ENCODE data around the gene C6. TPM values are rescaled to one million over a fixed set of nuclear protein-coding genes. Genes with fewer than 3 reads are reported as not detected.

Gene C6
- total RNA-seq, 1 experiment from 2014 or later, result 0.37 TPM

- no peak for ATAC-seq
- CTCF ChIA-PET, result no interaction called here
- intact Hi-C loops (cut with micrococcal nuclease), result no loop called here
These were observed 10.6 kb upstream of the C6 start for GRCh38 chr5:41223962-41224361.

GRCh38 chr5:41219658-41220269, 6.4 kb upstream of the C6 start:
- ChIA-PET POLR2A (no interaction called here), RAD21 (ENCODE audit: low non-redundant PET in 1 of 2, low total read pairs in 2 of 2, uncharacterized antibody in 2 of 2, unreplicated experiment in 2 of 2) (no interaction called here), CTCF (no interaction called here)
- H3K4me2 ChIP-seq (ENCODE audit: low read length), result no peak overlapping the region
- H3K79me2 ChIP-seq (ENCODE audit: insufficient read depth, low read length), result no peaks in the 10 kb centered on the region
- no peak overlapping the region for H2AFZ ChIP-seq (ENCODE audit: low read depth, low read length, poor library complexity, severe bottlenecking)
- H3K27me3 ChIP-seq (ENCODE audit: insufficient read depth, low read length), result no peaks in the 10 kb centered on the region
- no peak for ATAC-seq
- no peak overlapping the region for H3K27ac ChIP-seq (ENCODE audit: low read depth, low read length)
- H3K36me3 ChIP-seq (ENCODE audit: control insufficient read depth in 1 of 2, insufficient read depth in 2 of 2, low read length in 2 of 2), result no peaks in the 10 kb centered on the region
- no peak overlapping the region for H3K9ac ChIP-seq (ENCODE audit: low read length)
- no peaks in the 10 kb centered on the region for H4K20me1 ChIP-seq (ENCODE audit: insufficient read depth)
- intact Hi-C loops (cut with micrococcal nuclease), result no loop called here
- no peaks in the 10 kb centered on the region for H3K9me2 ChIP-seq (ENCODE audit: insufficient read depth)
- no TSS peak for BruUV-seq (replicated peaks)
- DNase-seq (ENCODE audit: low read depth, low spot score), result no peak
- H3K4me3 ChIP-seq (replicated peaks in 1 of 2; ENCODE audit: low read depth in 1 of 2, low read length in 2 of 2), result no peak overlapping the region
- no peaks in the 10 kb centered on the region for H3K4me1 ChIP-seq (ENCODE audit: control insufficient read depth in 1 of 2, insufficient read depth in 2 of 2, low read length in 2 of 2)
- H3K9me3 ChIP-seq (ENCODE audit: control insufficient read depth in 1 of 2, insufficient read depth in 1 of 2, low read depth in 1 of 2, low read length in 2 of 2), result no peaks in the 10 kb centered on the region
- no peak for TF ChIP-seq EGR1 (IDR thresholded peaks at IDR 0.05; ENCODE audit: low read depth)
- TF ChIP-seq POLR2A (IDR thresholded peaks at IDR 0.05; ENCODE audit: borderline replicate concordance, extremely low read depth, insufficient read depth, insufficient read length), result no peak
- TF ChIP-seq POLR2AphosphoS5 (IDR thresholded peaks at IDR 0.05; ENCODE audit: low read depth, low read length), result no peak
- no peak for TF ChIP-seq TCF7L2 (IDR thresholded peaks at IDR 0.05; ENCODE audit: borderline replicate concordance, extremely low read depth, insufficient read depth, insufficient read length)
- TF ChIP-seq SRF (IDR thresholded peaks at IDR 0.05; ENCODE audit: low read depth), result no peak
- no peak for TF ChIP-seq ATF3 (IDR thresholded peaks at IDR 0.05)
- no peak for TF ChIP-seq CBX3 (IDR thresholded peaks at IDR 0.05; ENCODE audit: low read depth)
- no peak for TF ChIP-seq RAD21 (IDR thresholded peaks at IDR 0.05; ENCODE audit: low read depth)
- TF ChIP-seq ELF1 (IDR thresholded peaks at IDR 0.05; ENCODE audit: borderline replicate concordance, low read depth), result no peak
- TF ChIP-seq CTCF (IDR thresholded peaks at IDR 0.05 in 2 of 3, conservative IDR thresholded peaks at IDR 0.05 in 1 of 3; ENCODE audit: borderline replicate concordance in 1 of 3, insufficient read depth in 1 of 3, low read depth in 2 of 3, low read length in 2 of 3), result no peak
- no peak for TF ChIP-seq EZH2phosphoT487 (IDR thresholded peaks at IDR 0.05; ENCODE audit: borderline replicate concordance)
- TF ChIP-seq ZBTB33 (IDR thresholded peaks at IDR 0.05; ENCODE audit: extremely low read depth, insufficient replicate concordance, low read length), result no peak
- TF ChIP-seq CEBPB (IDR thresholded peaks at IDR 0.05; ENCODE audit: low read depth), result no peak
- TF ChIP-seq EZH2 (IDR thresholded peaks at IDR 0.05), result no peak
- no peak for TF ChIP-seq SIN3A (IDR thresholded peaks at IDR 0.05; ENCODE audit: low read depth)

More at GRCh38 chr5:41223962-41224361, 10.6 kb upstream of the C6 start:
- ChIA-PET RAD21 (ENCODE audit: low non-redundant PET in 1 of 2, low total read pairs in 2 of 2, uncharacterized antibody in 2 of 2, unreplicated experiment in 2 of 2) (no interaction called here), POLR2A (no interaction called here)
- Histone ChIP-seq H3K9me3 (ENCODE audit: control insufficient read depth in 1 of 2, insufficient read depth in 1 of 2, low read depth in 1 of 2, low read length in 2 of 2) (no peaks in the 10 kb centered on the region), H3K9ac (ENCODE audit: low read length) (no peak overlapping the region), H3K27ac (ENCODE audit: low read depth, low read length) (no peak overlapping the region), H3K9me2 (ENCODE audit: insufficient read depth) (no peaks in the 10 kb centered on the region), H3K4me1 (ENCODE audit: control insufficient read depth in 1 of 2, insufficient read depth in 2 of 2, low read length in 2 of 2) (no peaks in the 10 kb centered on the region), H2AFZ (ENCODE audit: low read depth, low read length, poor library complexity, severe bottlenecking) (no peak overlapping the region), H3K4me2 (ENCODE audit: low read length) (no peak overlapping the region), H4K20me1 (ENCODE audit: insufficient read depth) (no peaks in the 10 kb centered on the region), H3K79me2 (ENCODE audit: insufficient read depth, low read length) (no peaks in the 10 kb centered on the region), H3K36me3 (ENCODE audit: control insufficient read depth in 1 of 2, insufficient read depth in 2 of 2, low read length in 2 of 2) (no peaks in the 10 kb centered on the region), H3K27me3 (ENCODE audit: insufficient read depth, low read length) (no peaks in the 10 kb centered on the region), H3K4me3 (replicated peaks in 1 of 2; ENCODE audit: low read depth in 1 of 2, low read length in 2 of 2) (no peak overlapping the region)
- BruUV-seq (replicated peaks), result no TSS peak
- DNase-seq (ENCODE audit: low read depth, low spot score), result no peak
- TF ChIP-seq POLR2A (IDR thresholded peaks at IDR 0.05; ENCODE audit: borderline replicate concordance, extremely low read depth, insufficient read depth, insufficient read length), result no peak
- TF ChIP-seq SP1 (IDR thresholded peaks at IDR 0.05; ENCODE audit: low read depth), result no peak
- no peak for TF ChIP-seq ATF3 (IDR thresholded peaks at IDR 0.05)
- TF ChIP-seq CEBPB (IDR thresholded peaks at IDR 0.05; ENCODE audit: low read depth), result no peak
- TF ChIP-seq EGR1 (IDR thresholded peaks at IDR 0.05; ENCODE audit: low read depth), result no peak

Data from HCT116 (cell line).